DMS53 (cell line): Measurements from ENCODE around the gene FGFR4.
"Not testable (repeated sequence)": the region's sequence is repeated elsewhere in the genome, so short reads cannot be mapped to it uniquely, and the experiment has no call there.

Source experiments
- DNase-seq: peaks from one replicate; lab custom pipeline; 2025; lab: John Stamatoyannopoulos, UW

FGFR4 gene

DNA sequence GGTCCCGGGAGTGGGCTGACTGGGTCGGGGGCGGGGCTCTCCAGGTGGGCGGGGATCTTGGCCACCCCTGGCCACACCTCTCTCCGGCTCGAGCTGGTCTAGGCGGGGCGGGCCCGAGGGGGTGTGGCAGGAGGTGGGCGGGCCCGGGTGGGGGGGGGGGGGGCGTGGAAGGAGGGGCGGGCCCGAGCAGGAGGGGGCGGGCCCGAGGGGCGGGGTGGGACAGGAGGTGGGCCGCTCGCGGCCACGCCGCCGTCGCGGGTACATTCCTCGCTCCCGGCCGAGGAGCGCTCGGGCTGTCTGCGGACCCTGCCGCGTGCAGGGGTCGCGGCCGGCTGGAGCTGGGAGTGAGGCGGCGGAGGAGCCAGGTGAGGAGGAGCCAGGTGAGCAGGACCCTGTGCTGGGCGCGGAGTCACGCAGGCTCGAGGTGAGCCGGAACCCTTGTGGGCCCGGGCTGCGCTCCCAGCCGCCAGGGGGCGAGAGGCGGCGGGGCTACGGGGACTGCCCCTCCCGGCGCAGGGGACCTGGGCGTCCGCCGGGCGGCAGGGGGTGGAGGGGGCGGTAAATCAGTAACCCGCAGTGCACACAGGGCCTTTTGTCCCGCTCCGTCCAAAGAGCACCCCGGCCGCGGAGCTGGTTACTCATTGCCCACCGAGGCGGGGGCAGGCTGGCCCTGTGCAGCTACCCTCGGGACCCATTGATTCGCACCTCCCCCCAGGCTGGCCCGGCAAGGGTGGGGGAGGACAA is at the start of gene FGFR4:
Gene FGFR4, plus strand, starts transcription at position 262 of the 744 bp plus-strand sequence. CDS start 2,688 bp downstream, outside the sequence.
- peak; percentile 96 for DNase-seq

DNA sequence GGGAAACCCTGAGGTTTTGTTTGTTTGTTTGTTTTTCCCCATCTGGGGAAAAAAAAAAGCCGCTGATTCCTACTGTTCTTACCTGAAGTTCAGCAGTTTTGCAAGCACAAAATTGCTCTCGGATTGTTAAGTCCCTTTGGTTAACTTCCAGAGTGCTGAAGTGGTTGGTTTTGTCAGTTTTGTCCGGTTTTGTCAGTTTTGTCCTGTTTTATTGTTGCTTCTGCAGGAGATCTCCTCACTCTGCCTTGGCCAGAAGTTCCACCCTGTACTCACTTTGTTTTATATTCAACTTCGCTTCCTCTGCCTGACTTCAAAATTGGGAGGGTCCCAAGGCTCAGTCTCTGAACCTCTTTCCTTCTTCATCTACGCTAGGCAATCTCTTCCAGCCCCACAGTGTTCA is 49.8 kb upstream of the FGFR4 start:
- no peak for DNase-seq

DNA sequence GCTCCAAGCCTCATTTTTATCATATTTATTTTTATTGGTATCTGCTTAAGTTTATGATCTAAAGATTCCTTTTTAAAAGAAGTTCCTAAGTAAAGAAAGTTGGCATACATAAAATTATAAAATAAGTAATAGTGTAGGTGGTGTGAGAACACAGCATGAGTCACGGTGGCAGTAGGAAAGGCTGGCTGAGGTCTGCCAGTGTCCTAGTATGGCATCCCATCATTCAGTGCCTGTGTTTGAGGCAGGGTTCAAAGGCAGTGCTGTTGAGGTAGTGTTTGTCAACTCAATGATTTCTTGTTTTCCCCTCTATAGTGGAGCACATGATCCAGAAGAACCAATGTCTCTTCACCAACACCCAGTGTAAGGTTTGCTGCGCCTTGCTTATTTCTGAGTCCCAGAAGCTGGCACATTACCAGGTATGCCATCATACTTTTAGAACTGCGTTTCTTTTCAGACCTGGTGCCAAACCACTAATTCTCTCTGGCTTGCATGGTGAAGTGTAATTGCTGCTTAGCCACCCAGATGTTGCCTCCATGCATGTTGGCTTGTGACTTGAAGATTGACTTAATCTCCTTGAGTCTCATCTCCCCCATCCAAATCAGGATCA is 45.8 kb upstream of the FGFR4 start:
- no peak for DNase-seq

DNA sequence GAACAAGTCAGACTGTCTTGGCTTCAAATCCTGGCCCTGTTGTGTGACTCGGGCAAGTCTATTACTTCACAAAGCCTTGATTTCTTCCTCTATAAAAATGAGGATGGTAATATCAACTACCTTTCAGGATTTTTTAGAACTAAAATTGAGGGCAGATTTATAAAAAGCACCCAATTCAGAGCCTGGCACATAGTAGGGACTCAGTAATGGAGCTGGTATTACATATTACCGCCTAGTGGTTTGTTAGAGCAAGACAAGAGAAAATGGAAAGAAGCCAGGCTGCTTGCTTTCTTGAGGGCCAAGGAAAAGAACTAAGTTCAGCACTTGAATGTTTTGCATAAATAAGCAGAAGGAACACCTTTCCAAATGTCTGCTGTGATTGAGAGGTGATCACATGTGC is 44.8 kb upstream of the FGFR4 start:
- DNase-seq, result no peak

DNA sequence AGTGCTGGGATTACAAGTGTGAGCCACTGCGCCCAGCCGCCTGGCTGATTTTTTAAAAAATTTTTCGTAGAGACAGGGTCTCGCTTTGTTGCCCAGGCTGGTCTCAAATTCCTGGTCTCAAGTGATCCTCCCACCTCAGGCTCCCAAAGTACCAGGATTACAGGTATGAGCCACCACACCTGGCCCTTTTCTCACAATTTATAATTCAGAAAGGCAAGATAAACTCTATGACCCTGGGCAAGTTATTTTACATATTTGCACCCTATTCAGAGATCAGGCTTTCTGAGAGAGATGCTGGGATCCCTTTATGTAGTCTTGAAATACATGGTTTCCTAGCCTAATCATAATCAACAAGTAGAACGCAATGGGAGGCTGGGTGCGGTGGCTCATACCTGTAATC is 43.6 kb upstream of the FGFR4 start:
- DNase-seq, result no peak

DNA sequence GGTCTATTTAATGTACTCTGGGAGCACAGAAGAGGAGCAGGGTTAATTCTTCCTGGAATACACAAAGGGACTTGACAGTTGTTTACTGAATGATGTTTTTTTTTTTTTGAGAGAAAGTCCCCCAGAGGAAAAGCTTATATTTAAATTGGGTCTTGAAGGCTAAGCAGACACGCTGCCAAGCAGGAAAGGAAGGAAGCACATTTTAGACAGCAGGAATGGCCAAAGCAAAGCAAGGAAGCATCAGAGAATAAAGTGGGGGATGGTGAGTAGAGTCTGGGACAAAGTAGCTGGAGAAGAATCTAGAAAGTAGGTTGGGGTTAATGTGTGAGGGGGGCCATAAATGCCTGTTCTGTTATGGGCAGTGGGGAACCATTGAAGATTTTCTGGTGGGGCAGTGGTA is 42.8 kb upstream of the FGFR4 start:
- DNase-seq, result no peak

DNA sequence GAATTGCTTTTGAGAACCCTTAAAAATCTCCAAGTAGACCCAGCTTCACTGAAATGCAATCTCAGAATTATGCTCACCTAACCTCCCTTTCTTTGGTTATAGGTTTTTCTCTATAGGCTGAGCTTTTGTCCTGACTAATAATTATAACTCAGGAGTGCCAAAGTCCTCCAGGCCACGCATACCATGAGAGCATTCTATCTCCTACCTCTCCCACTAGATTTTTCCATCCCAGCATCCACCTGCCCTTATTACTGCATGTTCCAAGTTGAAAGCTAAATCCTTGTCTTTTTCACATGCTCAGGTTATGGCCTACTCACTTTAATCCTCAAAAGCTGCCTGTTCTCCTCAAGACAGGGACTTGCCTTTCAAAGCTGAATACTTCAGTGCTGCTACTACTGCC is 42.1 kb upstream of the FGFR4 start:
- DNase-seq, result no peak

DNA sequence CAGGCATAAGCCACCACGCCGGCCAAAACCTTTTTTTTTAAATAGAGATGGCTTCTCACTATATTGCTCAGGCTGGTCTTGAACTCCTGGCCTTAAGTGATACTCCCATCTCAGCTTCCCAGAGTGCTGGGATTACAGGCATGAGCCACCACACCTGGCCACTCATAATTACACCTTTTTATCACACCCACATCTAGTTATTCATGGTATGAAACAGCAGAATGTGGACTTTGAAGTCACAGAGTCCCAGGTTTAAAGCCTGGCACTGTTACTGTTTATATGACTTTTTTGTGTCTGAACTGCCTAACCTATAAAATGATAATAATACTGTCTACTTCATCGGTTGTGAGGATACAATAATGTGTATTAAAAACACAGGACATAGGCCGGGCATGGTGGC is 41.1 kb upstream of the FGFR4 start:
- DNase-seq, result no peak

DNA sequence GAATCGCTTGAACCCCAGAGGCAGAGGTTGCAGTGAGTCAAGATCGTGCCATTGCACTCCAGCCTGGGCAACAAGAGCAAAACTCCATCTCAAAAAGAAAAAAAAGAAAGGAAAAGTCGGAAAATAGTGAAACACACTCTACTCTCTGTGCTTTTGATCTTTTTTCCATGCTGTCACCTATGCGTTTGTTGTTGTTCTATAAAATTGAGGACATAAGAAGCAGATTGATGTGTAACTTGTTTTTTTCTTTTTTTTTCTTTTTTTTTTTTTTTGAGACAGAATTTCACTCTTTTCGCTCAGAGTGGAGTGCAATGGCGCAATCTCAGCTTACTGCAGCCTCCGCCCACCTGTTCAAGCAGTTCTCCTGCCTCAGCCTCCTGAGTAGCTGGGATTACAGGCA is 38.2 kb upstream of the FGFR4 start:
- DNase-seq, result not testable (repeated sequence)

DNA sequence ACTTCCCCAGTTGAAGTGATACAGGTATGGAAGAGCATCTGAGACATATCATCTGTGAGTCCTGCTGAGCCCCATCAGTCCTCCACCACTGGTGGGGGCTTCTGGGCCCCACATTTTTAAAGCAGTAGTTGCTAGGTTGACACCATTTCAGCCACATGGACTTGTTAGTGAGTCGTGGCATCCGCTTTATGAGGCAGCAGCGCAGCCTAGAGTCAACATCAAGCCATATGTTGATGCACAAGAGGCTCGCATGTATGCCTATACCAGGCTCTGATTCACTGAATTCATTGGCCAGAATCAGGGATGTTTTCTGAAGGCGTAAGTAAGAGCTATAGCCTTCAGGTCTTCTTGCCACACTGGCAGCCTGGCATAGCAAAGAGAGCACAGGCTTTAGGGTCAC is 37.4 kb upstream of the FGFR4 start:
- DNase-seq, result no peak

DNA sequence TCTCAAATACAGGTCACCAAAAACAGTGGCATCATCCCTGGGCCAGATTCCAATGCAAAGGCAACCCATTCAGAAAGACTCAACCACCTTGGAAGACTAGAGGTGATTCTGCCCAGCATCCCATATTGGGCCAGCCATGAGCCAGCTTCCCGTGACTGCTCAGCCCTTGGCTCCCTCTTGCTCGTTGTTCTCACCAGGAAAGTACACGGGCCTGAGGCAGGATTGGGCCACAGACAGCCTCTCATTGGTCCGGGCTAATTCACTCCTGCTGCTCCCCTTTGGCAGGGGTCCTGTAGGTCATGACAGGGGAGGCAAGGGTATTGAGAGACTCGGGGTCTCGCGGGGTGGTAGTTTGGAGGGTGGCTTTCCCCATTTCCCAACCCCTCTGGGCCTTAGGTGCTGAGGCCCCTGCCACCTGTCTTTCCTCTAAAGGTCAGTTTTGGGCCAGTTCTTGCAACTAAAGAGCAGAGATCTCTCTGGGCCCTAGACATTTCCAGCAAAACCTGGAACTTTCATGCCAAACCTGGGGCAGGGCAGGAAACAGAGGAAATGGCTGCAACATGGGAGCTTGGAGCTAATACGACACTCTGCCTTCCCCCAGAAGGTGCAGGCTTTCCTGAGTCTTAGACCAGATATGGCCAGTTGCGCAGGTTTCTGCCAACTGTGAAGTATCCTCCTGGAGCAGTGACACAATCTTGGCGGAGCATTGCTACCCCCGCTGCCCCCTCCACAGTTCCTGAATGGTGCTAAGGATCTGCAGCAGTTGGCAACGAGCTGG is 22.0 kb upstream of the FGFR4 start:
- no peak for DNase-seq

DNA sequence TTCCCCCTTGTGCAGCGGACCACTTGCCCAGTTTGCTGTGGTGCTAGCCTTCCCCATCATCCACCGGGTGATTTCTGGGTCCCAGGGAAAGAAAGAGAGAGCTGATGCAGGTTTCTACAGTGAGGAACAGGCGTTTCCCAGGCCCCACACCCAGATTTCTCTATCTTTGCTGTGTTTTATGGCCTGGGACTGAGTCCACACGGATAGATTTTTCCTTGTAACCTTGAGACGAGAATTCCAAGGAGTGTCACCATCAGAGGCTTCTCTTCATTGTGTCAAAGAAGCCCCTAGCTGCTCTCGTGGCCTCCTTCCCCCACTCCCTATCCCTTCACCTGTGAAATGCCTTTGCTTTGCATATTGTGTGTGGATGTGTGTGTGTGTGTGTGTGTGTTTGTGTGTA is 21.2 kb upstream of the FGFR4 start:
- no peak for DNase-seq

DNA sequence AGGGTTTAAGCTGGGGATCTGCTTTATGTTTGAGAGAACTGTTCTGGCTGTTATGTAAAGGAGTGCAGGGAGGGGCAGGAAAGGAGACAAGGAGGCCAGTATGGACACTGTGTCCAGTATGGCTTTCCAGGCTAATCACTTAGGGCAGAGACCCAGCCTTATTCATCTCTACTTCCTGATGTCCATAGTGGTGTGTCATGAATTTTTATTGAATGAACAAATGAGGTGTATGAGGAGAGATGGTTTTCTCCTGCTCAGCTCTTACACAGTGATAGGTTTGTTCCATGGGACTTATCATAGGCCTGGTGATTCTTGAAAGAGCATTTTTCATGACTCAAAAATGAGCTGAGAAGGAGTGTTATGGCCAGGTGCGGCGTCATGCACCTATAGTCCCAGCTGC is 20.5 kb upstream of the FGFR4 start:
- no peak for DNase-seq

DNA sequence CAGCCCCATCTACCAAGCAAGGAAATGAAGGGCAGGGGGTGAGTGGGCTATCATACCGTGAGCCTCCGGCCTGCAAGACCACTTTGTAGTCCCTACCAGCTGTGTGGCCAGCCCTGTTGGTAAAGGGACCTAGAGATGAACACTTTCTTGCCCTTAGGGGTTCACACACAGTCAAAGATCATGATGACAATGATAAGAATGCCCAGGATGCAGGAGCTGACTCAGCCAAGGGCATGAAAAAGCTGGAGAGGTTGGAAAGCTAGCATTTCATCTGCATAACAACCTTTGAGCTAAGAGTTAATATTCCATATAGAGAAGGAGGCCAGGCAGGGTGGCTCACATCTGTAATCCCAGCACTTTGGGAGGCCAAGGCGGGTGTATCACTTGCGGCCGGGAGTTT is 19.2 kb upstream of the FGFR4 start:
- DNase-seq, result no peak

DNA sequence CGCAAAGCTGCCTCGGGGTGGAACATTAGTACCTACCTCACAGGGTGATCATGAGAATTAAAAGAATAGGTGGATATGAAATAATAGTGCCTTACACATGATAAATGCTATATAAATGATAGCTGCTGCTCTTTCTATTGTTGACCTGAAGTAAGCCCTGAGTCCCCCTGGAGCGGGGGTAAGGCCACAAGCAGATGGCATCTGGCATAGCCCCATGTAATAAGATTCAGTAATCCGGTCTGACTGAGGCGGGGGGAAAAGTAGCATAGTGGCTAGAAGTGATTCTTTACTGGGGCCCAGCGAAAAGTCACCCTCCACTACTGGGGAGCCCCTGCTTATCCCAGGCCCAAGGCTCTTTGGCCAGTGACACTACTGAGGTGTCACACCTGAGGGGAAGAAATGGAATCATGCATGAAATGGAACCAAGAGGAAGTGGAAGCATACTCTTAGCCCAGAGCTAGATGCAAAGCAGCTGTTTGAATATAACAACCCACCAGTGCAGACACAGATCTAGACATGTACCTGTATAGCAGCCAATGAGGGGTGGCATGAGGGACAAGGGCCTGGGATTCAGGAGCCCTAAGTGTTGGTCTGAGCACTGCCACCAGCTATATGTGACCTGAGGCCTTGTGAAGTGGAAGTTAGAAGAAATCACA is 16.1 kb upstream of the FGFR4 start:
- DNase-seq, result no peak

DNA sequence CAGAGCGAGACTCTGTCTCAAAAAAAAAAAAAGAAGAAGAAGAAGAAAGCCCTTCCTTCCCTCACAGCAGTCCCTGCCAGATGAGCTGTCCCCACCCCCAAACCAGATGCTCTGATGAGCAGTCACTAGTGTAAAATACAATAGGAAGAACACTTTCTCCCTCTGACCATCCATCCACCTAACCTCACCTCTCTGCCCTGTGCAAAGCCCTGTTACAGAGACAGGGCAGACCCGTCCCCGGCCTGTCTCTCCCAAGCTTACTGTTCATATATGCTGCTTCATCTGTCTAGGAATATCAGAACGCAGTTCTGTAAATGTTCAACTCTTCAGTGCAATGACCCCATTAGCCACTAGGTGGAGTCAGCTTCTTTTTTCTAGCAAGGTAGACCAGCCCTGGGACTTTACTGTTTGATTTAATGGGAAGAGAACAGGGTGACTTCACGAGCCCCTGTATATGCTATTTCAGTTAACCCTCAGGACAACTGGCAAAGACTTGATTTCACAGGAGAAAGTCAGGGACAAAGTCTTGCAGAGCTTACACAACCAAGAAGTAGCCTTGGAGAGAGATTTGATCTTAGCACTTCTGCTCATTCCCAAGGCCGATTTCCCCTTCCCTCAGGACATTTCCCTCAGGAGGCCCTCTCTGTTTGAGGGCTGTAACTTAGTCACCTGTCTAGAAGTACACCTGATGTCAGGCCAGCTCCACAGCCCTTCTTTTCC is 14.9 kb upstream of the FGFR4 start:
- DNase-seq, result peak; percentile 95

DNA sequence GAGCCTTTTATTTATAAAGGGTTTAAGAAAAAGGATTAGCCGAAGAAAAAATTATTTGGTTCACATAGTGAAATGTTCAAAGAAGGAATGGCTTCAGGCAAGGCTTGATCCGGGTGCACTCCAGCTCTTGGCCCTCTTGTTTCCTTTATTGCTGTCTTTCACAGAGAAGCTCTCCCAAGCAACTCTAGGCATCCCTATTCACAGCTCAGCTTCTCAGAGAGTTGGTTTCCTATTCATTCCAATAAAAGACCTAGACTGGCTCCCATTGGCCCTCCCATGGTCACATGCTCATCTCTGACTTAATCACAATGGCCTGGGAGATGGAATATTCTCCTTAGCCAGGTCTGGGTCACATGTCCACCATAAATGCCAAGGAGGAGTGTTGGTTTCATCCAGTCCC is 9.4 kb upstream of the FGFR4 start:
- DNase-seq, result no peak

DNA sequence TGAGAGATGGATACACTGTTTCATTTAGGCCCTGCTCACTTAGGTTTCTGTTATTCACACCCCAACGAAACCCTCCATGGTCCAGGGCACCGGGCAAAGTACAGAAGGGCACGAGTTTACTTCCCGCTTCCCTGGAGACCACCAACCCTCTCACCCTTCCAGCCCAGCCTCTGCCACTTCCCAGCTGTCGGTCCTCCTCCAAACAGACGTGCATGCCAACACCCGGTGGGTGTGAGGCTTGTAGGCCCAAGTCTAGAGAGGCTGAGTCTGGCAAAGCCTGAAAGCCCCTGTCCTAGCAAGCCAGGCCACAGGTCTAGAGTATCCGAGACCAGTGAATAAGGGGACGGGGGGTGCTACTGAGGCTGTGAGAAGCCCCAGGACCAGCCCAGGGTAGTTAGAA is 7.1 kb upstream of the FGFR4 start:
- DNase-seq, result no peak

DNA sequence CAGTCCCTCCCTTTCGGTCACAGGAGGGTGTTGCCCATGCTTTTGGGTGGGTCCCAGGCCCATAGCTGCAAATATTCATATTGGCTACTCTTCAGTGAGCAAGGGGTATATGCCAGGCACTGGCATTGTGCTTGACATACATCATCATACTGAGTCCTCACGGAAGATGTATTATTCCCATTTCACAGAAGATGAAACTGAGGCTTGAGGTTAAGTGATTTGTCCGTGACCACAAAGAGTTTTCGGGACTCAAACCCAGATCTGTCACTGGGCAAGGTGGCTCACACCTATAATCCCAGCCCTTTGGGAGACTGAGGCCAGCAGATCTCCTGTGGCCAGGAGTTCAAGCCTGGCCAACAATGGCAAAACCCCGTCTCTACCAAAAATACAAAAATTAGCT is 6.5 kb upstream of the FGFR4 start:
- DNase-seq, result no peak

DNA sequence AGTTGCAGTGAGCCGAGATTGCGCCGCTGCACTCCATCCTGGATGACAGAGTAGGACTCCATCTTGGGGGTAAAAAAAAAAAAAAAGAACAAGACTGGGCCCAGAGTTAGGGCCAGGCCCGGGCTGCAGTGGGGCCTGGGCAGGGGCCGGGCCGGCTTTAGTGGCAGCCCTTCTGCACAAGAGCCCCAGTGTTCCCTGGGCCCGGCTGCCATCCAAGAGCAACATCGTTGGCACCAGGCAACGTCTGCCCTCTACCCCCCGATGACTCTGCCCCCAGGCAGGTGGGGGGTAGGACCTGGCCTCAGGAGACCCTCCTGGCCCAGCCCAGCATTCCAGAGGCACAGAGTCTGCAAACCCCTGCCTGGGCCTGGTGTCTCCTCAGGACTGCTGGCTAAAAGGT is 4.9 kb upstream of the FGFR4 start:
- DNase-seq, result no peak

DNA sequence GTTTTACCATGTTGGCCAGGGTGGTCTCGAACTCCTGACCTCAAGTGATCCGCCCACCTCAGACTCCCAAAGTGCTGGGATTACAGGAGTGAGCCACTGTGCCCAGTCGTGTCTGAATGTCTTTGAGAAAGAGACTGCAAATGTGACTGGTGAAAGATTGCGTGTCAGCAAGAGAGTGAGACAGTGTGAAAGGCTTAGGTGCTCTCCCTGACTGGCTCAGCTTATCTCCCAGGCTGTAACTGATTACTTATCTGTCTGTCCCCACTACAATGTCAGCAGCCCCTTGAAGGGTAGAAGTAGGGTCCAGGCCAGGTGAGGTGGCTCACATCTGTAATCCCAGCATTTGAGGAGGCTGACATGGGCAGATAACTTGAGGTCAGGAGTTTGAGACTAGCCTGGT is 3.4 kb upstream of the FGFR4 start:
- no peak for DNase-seq

DNA sequence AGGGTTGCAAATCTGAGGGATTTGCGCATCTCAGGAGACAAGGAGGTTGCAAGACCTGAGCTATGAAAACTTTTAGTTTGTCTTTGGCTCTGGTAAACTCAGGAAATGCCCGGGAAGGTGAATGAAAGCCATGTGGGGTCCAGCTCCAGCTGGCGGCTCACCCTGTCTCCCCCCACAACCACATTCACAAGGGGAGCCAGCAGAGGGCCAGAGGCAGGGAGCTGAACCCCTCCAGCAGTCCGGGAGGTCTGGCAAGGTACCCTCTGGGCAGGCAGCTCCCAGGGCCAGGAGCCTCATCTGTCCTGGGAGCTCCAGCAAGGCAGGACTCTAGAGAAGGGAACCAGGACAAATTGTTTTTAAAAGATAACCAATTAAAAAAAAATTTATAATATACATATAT is 2.5 kb upstream of the FGFR4 start:
- DNase-seq, result no peak
